Measurements from ENCODE around the gene DTNBP1.

DNA sequence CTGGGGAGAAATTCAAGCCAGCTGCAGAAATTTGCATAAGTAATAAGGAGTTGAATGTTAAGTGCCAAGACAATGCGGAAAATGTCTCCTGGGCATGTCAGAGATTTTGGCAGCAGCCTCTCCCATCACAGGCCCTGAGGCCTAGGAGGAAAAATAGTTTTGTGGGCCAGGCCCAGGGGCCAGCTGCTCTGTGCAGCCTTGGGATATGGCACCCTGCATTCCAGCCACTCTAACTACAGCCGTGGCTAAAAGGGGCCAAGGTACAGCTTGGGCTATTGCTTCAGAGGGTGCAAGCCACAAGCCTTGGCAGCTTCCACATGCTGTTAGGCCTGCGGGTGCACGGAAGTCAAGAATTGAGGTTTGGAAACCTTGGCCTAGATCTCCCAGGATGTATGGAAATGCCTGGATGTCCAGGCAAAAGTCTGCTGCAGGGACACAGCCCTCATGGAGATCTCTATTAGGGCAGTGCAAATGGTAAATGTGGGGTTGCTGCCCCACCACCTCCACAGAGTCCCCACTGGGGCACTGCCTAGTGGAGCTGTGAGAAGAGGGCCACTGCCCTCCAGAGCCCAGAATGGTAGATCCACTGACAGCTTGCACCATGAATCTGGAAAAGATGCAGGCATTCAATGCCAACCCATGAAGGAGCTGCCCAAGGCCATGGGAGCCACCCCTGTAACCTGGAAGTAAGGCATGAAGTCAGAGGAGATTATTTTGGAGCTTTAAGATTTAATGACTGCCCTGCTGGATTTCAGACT is 126.5 kb downstream of the DTNBP1 start:
- TF ChIP-seq POLR2A (IDR thresholded peaks at IDR 0.05): no peak
- no peak for TF ChIP-seq CTCF (IDR thresholded peaks at IDR 0.05)

Measured in Peyer's patch (tissue), 4 donors.